Activated CD4-positive, alpha-beta T cell treated with anti-CD3 and anti-CD28 coated beads, Interleukin-2, amount 50 U/mL, for 16 hours (primary cell): Measurements from ENCODE around the gene FAM227B.
"Not testable (repeated sequence)": the region's sequence is repeated elsewhere in the genome, so short reads cannot be mapped to it uniquely, and the experiment has no call there.

ENCODE experiments used
- DNase-seq: peaks from one replicate; pipeline ENCODE4 v3.0.0-alpha.2; 2020

The FAM227B gene

DNA sequence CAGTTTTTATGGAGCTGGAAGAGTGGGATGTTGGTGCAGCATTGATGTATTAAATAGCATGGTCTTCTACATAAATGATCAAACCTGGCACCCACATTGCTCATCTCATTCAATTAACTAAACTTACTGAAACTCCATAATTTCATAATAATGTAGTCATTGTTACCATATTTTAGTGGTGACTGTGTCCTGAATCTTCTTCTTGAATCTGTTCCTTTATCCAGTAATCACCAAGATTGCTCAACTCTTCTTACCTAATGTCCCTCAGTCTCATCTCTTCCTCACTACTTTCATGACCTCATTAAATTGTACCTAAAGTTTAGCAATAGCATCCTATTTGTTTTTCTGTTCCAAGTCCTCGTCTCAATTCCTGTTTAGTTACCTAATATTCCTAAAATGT lies 127.8 kb downstream of the FAM227B start:
- DNase-seq: no peak

DNA sequence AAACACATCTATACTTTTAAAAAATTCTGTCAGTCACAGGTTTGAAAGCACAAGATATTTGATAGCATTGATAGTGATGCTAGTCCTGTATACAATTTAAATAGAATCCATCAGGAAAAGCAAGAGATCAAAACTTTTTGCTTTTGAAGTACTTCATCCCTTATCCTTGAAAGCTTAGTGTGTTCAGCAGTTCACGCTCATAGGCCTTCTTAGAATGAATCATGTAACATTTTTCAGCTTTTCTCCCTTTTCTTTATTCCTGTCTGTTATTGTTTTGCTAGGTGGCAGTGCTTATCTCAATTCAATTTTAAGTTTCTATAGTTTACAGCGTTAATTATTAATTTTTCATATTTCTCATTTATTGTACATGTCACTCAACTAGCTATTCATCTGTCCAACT lies 128.5 kb downstream of the FAM227B start:
- no peak for DNase-seq

DNA sequence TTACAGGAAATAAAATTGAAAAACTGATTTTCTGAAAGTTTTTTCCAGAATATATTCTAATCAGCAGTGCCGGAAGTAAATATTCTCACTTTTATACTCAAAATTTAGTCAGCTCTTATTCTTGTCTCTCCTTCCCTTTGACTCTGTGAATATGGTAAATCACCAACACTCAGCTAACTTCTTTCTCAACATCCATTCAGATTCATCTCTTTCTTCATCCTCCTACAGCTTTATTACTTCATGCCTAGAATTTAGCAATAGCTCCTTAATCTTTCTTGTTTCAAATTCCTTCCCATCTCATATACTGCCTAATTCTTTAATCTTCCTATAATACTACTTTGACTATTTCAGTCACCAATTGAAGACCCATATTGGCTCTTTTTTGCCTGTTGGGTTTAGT lies 129.7 kb downstream of the FAM227B start:
- DNase-seq: no peak

DNA sequence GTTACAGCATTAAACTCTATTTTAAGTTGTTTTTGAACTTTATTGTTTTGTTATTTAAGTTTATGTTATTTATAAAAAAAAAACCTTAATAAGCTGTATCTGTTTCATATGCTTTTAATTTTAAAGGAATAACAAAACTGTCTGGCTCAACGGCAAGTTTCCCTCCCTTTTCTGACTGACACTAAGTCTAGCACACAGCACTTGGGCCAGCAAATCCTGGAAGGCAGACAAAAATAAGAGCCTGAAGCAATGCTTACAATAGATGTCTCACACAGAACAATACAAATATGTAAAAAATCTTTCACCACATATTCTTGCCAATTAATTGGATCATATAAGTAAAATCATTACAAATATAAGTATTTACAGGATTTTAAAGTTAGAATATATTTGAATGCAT lies 135.2 kb downstream of the FAM227B start:
- DNase-seq: not testable (repeated sequence)

DNA sequence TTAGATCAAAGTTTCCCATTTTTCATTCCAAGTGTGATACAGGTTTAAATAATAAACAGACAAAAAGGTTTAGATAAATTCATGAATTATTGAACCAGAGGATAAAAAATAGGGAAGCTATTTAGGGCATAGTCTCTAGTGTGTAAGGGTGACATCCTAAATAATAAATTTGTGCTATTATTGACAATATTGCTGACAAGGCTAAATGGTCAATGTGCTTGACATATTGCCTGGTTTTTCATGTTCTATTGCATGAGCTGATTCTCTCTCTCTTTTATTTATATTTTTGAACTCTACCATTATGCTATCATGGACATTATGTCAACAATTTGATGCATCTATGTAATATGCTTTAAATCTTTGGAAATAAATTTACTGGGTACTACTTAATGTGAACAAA lies 141.6 kb downstream of the FAM227B start:
- DNase-seq: not testable (repeated sequence)

DNA sequence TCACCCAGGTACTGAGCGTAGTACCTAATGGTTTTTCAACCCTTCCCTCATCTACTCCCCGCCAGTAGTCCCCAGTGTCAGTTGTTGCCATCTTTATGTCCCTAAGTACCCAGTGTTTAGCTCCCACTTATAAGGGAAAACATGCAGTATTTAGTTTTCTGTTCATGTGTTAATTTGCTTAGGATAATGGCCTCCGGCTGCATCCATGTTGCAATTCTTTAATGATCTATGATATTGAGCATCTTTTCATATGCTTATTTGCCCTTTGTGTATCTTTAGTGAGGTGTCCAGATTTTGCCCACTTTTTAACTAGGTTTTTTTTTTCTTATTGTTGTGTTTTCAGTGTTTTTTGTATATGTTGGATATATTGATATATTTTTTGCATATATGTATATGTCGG lies 142.6 kb downstream of the FAM227B start:
- not testable (repeated sequence) for DNase-seq

DNA sequence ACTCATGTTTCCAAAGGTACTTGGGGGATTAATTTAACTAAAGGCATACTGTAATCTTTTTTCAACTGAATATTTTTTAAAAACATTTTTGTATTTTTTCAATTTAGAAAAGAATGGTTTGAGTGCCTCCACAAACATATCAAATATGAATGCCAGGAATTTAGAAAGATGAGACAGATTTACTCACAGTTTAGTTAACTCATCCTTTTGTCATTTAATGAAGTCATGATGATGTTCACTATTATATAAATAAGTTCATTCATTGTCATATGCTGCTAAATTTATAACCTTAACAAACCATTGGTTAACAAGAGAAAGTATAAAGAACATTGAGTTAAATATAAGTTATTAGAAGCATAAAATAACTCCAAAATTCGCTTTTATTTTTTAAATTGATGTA lies 147.6 kb downstream of the FAM227B start:
- DNase-seq: no peak

DNA sequence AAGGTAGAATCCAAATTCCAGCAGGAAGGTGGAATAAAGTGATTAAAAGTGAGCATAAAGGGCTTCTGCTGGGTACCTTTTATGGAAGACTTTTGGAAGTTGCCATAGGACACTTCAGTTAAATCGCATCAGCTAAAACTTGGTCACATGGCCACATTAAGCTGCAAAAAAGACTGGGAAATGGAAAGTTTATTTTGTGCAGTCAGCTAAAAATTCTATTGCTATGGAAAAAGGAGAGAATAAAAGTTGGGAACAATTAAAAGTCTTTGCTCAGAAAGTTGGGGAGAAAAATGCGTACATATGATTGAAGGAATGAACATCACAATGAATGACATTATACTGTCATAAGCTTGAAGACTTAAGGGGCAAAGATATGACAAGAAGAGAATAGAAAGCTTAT lies 148.3 kb downstream of the FAM227B start:
- DNase-seq: no peak

DNA sequence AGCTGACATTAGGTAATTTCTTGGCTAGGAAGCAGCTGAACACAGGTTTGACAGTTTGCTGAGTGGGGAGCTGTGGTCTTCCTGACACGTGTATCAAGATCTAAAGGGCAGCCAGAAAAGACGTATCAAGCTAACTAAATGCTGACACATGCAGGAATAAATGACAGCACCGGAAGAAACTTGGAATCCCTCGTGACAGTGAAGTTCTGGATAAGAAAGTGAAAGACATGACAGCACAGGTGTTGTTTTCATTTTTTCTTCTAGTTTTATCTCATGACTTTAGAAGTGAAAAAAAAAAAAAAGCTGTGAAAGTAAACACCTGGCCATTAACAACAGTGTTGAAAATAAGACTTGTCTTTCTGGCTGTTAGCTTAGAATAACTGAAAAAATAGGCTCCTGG lies 148.9 kb downstream of the FAM227B start:
- DNase-seq: peak; percentile 35

DNA sequence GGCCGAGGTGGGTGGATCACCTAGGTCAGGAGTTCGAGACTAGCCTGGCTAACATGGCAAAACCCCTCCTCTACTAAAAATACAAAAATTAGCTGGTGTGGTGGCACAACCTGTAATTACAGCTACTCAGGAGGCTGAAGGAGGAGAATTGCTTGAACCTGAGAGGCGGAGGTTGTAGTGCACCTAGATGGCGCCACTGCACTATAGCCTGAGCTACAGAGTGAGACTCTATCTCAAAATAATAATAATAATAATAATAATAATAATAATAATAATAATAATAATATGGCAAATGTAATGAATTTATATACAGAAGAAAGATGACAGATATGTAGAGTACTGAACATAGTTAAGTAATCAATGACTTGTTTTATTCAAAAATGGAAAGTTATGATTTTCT lies 149.4 kb downstream of the FAM227B start:
- peak; percentile 25 for DNase-seq

DNA sequence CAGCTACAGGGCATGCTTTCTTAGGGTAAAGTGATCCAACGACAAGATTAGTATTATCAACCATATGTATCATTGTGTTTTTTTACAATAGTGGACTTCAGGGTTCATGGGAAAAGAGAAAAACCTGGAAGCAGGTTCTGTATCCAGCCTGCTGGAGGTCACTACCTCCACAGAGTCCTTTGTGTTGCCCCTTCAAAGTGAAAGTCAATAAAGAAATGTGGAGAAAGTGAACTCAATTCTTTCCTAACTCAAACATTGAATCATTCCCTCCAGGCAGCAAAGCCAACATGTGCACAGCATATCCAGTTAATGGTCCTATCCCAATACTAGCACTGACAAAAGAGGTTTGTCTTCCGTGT lies 152.2 kb downstream of the FAM227B start:
- no peak for DNase-seq

DNA sequence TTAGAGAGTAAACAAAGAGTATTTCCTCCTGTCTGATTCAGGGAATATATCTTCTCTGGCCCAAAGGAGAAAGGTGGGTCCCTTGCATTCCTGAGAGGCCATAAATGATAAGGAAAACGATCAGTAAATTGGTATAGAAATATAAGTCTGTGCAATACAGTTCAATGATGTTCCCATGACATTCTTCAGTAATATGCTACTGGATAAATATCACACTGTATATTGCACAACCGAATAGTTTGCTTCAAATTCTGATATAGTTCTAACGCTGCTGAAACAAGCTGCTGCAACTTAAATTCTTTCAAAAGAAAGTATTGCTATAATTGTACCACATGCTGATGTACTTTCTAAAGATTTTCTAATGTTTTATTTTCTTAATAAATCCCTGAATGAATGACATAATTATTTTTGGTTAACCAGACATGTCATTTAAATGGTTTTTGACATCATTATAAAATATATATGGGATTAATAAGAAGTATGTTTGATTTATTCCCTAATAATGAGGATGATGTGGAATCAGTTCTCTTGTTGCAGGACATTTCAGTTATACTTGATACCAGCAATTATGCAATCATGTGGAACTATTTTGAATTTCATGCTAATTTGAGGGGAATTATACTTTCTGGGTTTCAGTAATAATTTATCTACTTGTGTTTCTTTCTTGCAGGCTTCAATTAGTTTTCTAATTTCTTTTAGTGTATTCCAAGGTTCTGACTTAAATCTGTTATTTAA lies 152.7 kb downstream of the FAM227B start:
- DNase-seq: no peak

DNA sequence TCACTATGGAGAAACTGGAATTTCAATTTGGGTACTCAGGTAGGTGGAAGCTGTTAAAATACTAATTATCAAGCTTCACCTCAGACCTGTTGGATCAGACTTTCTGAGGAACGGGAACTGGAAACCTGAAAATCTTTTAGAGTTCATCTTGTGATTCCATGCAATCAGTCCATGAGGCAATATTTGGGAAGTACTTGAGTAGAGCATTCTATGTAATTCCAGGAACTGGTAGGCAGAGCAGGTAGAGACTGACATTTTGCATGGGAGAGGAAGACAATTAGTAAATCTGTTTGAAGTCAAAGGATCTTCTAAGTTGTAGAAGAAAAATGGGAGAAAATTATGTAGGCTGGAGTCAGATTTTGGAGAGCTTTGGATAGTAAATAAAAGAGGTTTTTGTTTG lies 154.5 kb downstream of the FAM227B start:
- no peak for DNase-seq

DNA sequence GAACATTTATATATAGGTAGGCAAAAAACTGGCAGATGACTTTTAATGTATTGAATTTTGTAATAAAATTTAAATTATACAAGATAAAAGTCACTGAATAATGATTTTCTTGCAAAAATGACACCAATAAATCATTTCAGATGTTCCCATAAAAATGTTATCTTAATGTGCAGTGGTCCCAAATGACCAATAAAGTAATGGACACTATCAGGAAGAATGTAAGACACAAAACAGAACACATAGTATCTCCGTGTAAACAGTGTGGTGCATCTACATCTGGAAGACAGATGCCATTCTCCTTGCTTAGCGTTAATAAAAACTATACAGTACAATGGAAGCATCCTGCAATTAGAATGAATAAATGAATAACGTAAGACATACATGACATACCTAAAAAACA lies 156.1 kb downstream of the FAM227B start:
- no peak for DNase-seq

DNA sequence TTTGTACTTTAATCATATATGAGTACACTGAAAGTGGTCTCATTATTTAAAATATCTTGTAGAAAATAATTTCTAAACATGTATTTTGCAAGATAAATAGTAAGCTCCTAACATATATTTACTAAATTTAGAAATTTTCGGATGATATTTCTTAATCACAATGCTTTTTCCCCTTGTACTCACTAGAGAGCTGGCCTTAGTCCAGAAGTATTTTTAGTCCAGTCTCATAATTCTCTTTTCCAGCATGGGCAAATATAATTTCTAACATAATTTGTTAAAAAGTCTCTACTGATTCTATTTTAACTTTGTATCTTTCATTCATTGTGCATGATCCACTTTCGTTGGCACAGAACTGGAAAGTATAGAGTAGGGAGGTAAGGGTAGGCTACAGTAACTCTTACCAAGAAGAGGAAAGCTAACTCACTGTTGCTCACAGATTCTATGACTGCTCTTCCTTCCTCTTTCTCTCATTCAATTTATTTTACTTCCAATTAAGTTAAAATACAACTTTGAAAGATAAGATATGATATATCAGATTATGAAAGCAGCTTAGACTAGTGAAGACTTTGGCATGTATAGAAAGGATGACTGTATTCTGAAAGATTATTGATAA lies 158.3 kb downstream of the FAM227B start:
- DNase-seq: no peak

DNA sequence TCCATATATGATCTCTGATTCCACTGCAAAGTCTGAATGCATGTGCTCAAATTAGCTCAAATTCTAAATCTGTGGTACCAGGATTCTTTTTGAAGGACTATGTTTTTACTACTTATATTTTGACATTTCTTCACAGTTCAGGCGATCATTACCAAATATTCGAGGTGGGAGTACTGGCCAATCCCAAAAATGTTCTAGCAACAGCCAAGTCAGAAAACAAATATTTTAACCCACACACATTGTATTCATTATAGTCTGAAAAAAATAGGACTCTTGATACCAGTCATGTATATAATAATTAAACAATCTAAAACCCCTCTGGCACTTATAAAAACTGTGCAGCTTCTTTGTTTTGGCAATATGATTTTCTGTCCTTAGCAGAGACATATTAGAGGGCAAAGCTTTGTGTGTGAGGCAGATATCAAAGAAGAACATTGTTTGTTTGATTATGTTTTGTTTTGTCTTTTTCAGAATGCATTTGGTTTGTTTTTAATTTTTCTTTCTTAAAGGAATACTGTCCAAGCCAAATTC lies 160.1 kb downstream of the FAM227B start:
- DNase-seq: no peak

DNA sequence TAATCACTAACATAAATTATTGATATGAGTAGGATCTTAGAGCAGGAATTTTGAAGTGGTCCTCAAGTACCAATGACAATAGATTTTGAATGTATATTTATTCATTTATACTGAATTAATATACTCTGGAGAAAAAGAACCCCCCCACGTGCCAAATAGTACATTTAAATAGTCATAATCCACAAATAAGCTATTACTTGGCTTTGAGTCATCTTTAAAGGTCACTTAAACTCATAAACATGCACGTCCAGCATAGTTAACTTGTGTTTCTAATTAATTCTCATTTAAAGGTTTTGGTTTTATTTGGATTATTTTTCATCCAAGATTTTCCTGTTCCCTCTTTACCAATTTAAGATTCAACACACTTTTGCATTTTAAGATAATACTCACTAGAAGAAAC lies 162.5 kb downstream of the FAM227B start:
- no peak for DNase-seq

DNA sequence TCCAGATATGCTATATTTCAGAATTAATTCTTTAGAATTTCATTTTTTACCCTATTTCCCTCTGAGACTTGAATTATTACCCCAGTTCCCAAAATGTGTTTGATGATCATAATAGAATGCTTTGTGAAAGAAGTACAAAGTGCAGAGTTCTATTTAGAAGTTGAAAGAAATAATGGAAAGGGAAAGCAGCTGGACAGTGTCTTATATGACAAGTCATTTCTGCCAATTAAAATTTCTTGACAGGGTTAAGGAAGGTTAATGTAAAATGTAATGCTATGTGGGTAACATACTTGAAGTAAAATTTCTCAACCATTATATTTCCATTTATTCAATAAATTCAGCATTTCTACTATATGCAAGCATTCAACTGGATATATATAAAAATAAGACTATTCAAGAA lies 164.5 kb downstream of the FAM227B start:
- DNase-seq: no peak

DNA sequence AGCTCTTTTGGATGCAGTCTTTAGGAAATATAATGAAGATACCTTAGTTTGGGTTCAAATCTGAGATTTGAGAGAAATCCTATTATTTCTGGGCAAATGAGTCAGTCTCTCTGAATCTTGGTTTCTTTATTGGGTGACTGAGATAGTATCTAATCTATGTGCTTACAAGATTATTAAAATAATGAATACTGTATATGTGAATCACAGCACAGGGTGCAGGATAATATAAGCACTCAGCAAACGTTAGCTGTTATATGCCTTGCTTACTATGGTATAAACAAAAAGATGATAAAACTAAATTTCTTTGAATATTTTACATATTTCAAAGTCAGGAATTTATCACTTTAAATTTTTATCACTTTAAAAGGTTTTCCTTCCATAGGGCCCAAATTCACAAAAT lies 168.0 kb downstream of the FAM227B start:
- no peak for DNase-seq

DNA sequence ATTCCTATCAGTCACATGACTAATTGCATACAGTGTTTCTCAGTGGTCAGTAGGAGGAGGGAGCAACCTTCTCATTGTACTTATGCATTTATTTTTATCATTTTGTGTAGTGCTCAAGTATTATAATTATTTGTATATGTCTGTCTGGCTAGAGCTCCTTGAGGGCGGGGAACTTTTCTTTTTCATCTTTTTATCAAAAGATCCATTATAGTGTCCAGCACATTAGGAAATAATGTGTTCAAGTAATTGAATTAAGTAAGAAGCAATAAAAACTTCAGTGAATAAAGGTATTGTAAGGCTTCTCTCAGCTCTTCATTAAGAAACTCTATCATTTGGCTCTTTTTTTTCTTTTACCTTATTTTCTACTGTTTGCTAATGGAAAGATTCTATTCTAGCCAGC lies 178.8 kb downstream of the FAM227B start:
- DNase-seq: no peak

DNA sequence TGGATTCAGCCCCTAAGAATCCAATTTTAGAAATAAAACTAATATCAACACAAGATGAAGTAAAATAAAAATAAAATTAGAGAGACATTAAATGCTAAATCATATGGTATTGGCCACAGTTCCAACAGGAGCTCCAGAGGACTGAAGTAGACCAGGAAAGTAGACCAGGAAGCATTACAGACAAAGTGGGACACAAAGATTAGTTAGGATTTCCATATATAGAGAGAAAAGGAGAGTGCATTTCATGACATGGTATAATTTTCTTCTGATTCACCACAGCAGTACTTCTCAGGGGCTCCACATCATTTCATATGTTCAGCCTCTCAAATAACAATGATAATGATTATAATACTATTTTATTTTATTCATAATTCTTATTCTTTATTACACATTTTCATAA lies 179.3 kb downstream of the FAM227B start:
- DNase-seq: no peak

DNA sequence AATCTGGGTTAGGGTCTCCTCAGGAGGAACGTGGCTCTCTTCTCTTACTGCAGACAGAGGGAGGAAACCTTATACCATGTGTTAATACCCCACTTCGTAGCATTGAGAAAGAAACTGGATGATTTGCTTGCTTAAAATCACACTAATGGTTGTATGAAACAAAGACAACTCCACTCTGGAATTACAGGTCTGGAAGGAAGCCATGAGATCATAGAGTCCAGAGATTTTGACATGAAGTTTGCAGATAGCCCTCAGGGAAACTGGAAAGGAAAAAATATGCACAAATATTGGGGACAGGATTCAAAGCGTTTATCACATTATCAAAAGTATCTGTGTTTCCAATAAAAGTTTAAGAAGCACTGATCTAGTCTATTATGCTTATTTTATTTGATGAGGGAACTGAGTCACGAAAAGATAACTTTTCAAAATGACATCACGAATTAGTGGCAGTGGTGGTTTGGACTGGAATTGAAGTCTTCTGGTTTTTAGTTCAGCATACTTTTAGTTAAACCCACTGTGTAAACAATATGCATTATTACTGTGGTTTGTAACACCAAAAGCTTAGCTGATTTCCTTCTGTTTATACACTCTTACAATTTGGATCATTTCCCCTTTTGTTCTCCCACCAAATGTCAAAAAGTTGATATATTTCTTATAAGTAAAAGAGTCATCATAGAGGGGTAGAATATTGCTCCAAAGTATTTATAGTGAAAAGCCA lies 180.8 kb downstream of the FAM227B start:
- no peak for DNase-seq

DNA sequence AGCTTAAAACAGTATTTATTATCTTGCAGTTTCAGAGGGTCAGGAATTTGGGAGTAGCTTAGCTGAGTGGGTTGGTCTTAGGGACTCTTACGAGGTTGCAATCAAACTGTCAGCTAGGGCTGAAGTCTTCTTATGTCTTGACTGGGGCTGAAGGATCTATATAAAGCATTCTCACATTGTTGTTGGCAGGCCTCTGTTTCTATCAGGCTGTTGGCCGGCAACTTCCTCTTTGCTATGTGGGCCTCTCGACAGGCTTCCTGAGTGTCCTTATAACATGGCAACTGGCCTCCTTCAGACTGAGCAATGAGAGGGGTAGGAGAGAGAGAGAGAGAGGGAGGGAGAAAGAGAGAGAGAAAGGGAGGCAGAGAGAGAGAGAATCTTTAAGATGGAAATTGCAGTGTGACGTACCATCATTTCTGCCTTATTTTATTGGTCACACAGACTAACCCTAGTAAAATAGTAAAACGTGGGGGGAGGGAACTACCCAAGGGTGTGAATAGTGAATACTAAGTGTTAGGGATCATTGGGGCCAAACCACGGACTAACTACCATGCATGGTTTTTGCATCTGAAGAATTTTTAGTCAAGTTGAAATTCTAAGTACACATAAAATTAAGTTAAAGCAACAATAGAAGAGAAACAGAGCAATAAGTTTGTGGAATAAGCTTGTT lies 181.5 kb downstream of the FAM227B start:
- DNase-seq: no peak

DNA sequence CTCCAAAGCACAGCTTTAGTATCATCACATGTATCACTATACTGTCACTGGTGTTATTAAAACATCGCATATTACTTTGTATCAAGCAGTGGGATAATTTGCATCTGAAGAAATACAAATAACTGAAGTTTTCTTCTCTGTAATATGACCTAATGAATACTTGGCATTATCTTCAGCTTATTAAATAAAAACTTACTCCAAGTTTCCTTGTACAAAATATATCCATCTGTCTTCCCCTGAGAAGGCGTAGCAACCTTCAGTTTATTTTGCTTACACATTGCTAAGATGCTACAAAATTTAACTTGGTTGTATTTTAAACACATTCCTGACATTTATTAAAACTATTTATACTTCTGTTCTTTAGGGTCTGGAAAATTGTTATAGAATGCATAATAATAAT lies 183.9 kb downstream of the FAM227B start:
- DNase-seq: no peak
